Colonic mucosa (tissue), 4 donors: ENCODE results near the gene RIMS3. TPM values are rescaled to one million over a fixed set of nuclear protein-coding genes. Genes with fewer than 3 reads are reported as not detected.

Experiments
- DNase-seq: peaks from one replicate; pipeline ENCODE4 v3.0.0-alpha.2; 2020
- H3K27ac ChIP-seq: fragments of 200-600 bp; one replicate; pipeline ENCODE4 v1.8.0; 2021
- H3K27me3 ChIP-seq: fragments of 200-600 bp; one replicate; pipeline ENCODE4 v1.8.0; 2021
- H3K36me3 ChIP-seq: fragments of 200-600 bp; one replicate; pipeline ENCODE4 v1.8.0; 2021
- H3K4me1 ChIP-seq: fragments of 200-600 bp; one replicate; pipeline ENCODE4 v1.8.0; 2021; ENCODE audit warnings: mild to moderate bottlenecking
- H3K4me3 ChIP-seq: fragments of 200-600 bp; one replicate; pipeline ENCODE4 v1.8.0; 2021
- H3K9ac ChIP-seq, 2 donors: one replicate each; pipeline ENCODE4 v1.7.0; 2013; ENCODE audit warnings: control low read depth in 2 of 2, low read depth in 2 of 2, low read length in 2 of 2
- H3K9me3 ChIP-seq: fragments of 200-600 bp; one replicate; pipeline ENCODE4 v1.8.0; 2021
- CTCF ChIP-seq: fragments of 200-600 bp; IDR thresholded peaks from one replicate; pipeline ENCODE4 v1.8.0; 2022; ENCODE audit warnings: antibody characterized with exemption, mild to moderate bottlenecking
- intact Hi-C: fragments of 100-400 bp; cut with DNase I; formaldehyde crosslinking; loops from one replicate; pipeline ENCODE4 v1.14.1; 2022
- total RNA-seq, 2 donors: library from RNA; stranded (reverse); fragmentation: NEBNext Ultra II Directional in 1 of 2; extraction: Animal tissue kit (Norgen Biotek cat#: 25700) in 1 of 2; gene quantifications; one replicate each; pipeline ENCODE4 v1.2.1, GENCODE V29; 2021
- donor health status: healthy.
- donor health status: DM: no; HTN: no; CAD: no.
- donor health status: DM: no; HTN: no; CAD: no.

Gene RIMS3
- total RNA-seq, 2 donors from 2014 or later, result 7.0 to 9.5 TPM

- Histone ChIP-seq H3K4me1 (no peaks in the 10 kb centered on the region), H3K9ac (peak overlapping the region in 1 of 2 donors; percentile 70), H3K9me3 (no peaks in the 10 kb centered on the region), H3K4me3 (peak overlapping the region; percentile 41), H3K27ac (no peak overlapping the region), H3K27me3 (no peaks in the 10 kb centered on the region), H3K36me3 (no peaks in the 10 kb centered on the region)
- peak; percentile 23 for DNase-seq
- no peak for TF ChIP-seq CTCF
- intact Hi-C loops, result no loop called here
Observed at GRCh38 chr1:40710581-40711315, 45.3 kb upstream of the RIMS3 start.

GRCh38 chr1:40709802-40710278, 44.4 kb upstream of the RIMS3 start:
- Histone ChIP-seq H3K4me1 (no peaks in the 10 kb centered on the region), H3K9me3 (no peaks in the 10 kb centered on the region), H3K27ac (peak overlapping the region; percentile 83), H3K27me3 (no peaks in the 10 kb centered on the region), H3K36me3 (no peaks in the 10 kb centered on the region), H3K4me3 (peak overlapping the region; percentile 41), H3K9ac (peak overlapping the region in 1 of 2 donors; percentile 70)
- no peak for TF ChIP-seq CTCF
- DNase-seq, result no peak
- intact Hi-C loops, result no loop called here

- peak; percentile 91 for DNase-seq
- TF ChIP-seq CTCF, result no peak
- H3K4me1 ChIP-seq, result no peaks in the 10 kb centered on the region
- intact Hi-C loops, result no loop called here
- no peaks in the 10 kb centered on the region for H3K27me3 ChIP-seq
- no peaks in the 10 kb centered on the region for H3K36me3 ChIP-seq
- H3K27ac ChIP-seq, result peak overlapping the region; percentile 83
- H3K9me3 ChIP-seq, result no peaks in the 10 kb centered on the region
- peak overlapping the region; percentile 32 to 70 for H3K9ac ChIP-seq
- peak overlapping the region; percentile 41 for H3K4me3 ChIP-seq
Observed at GRCh38 chr1:40709100-40709801, 43.8 kb upstream of the RIMS3 start.

- intact Hi-C loops, result no loop called here
- no peak for DNase-seq
- Histone ChIP-seq H3K9me3 (no peaks in the 10 kb centered on the region), H3K4me1 (no peaks in the 10 kb centered on the region), H3K27ac (peak overlapping the region; percentile 83), H3K9ac (peak overlapping the region in 1 of 2 donors; percentile 70), H3K27me3 (no peaks in the 10 kb centered on the region), H3K36me3 (no peaks in the 10 kb centered on the region), H3K4me3 (peak overlapping the region; percentile 41)
- no peak for TF ChIP-seq CTCF
Observed at GRCh38 chr1:40708750-40709099, 43.2 kb upstream of the RIMS3 start.

- no peaks in the 10 kb centered on the region for H3K36me3 ChIP-seq
- no peaks in the 10 kb centered on the region for H3K4me1 ChIP-seq
- TF ChIP-seq CTCF, result no peak
- no peak overlapping the region for H3K27ac ChIP-seq
- H3K9me3 ChIP-seq, result no peaks in the 10 kb centered on the region
- intact Hi-C loops, result no loop called here
- no peak overlapping the region for H3K4me3 ChIP-seq
- no peak for DNase-seq
- no peak overlapping the region for H3K9ac ChIP-seq
- H3K27me3 ChIP-seq, result no peaks in the 10 kb centered on the region
Observed at GRCh38 chr1:40706626-40707025, 41.1 kb upstream of the RIMS3 start.
